K562 (cell line): Measurements from ENCODE around the gene LECT2. TPM values are rescaled to one million over a fixed set of nuclear protein-coding genes. Genes with fewer than 3 reads are reported as not detected.

Experiments
- polyA plus RNA-seq, 8 experiments: library from polyadenylated mRNA; depleted of rRNA in 4 of 8; stranded (reverse) in 5 of 8; unstranded in 3 of 8; fragments of >200 nt; fragmentation: Nextera tagmentation in 2 of 8; fragmentation: Illumina TruSeq in 1 of 8; extraction: Ambion mirVana in 2 of 8; extraction: Trizol in 1 of 8; gene quantifications; 2 replicates each; pipeline versions ENCODE4 v1.2.1 to v1.2.3, GENCODE V29; 2011 to 2014; ENCODE audit warnings: inconsistent platforms in 1 of 8, missing spikeins in 1 of 8
- total RNA-seq, 7 experiments: library from RNA; depleted of rRNA in 6 of 7; stranded (reverse); fragments of >200 nt in 6 of 7; fragmentation: Illumina TruSeq in 2 of 7; extraction: Trizol in 2 of 7; gene quantifications; 2 replicates each; pipeline versions ENCODE4 v1.2.1 to v1.2.3, GENCODE V29; 2011 to 2021; ENCODE audit warnings: low replicate concordance in 1 of 7

LECT2 gene
- total and polyA plus RNA-seq, 9 of the 15 experiments (the other 6 are each of a cell fraction or from before 2014, with no cell fraction given), result not detected

Other genes starting within 250 kb of the LECT2 start
- gene SLC25A48, start 120.3 kb downstream of the LECT2 start, total RNA-seq (2014; rRNA removed), result 0.45 TPM in 1 of 2 replicates, not detected in the other
- gene SLC25A48, start 120.3 kb downstream of the LECT2 start, total RNA-seq (2014; rRNA removed; fragmentation: Illumina TruSeq; extraction: Trizol), result 0.18 and 0.19 TPM in 2 replicates
- gene SLC25A48, start 120.3 kb downstream of the LECT2 start, total RNA-seq (2015; rRNA removed; fragmentation: Illumina TruSeq; extraction: Trizol), result 0.26 and 0.29 TPM in 2 replicates
- gene SLC25A48, start 120.3 kb downstream of the LECT2 start, total RNA-seq (2021), result 0.33 and 0.72 TPM in 2 replicates
- gene SLC25A48, start 120.3 kb downstream of the LECT2 start, polyA plus RNA-seq (2011; rRNA removed), result 0.35 and 1.3 TPM in 2 replicates
- 0.11 and 0.15 TPM in 2 replicates for gene SLC25A48, start 120.3 kb downstream of the LECT2 start, polyA plus RNA-seq (2014; fragmentation: Illumina TruSeq; extraction: Trizol)
- gene SLC25A48, start 120.3 kb downstream of the LECT2 start, polyA plus RNA-seq (2014; fragmentation: Nextera tagmentation; extraction: Ambion mirVana), result under 1 TPM; 0.08 to 0.22 TPM
- gene SLC25A48, start 120.3 kb downstream of the LECT2 start, polyA plus RNA-seq (2014; rRNA removed), result 0.24 and 0.27 TPM in 2 replicates
- gene IL9, start 59.1 kb downstream of the LECT2 start, total RNA-seq (2014; rRNA removed), result not detected in 2 replicates
- not detected in 2 replicates for gene IL9, start 59.1 kb downstream of the LECT2 start, total RNA-seq (2014; rRNA removed; fragmentation: Illumina TruSeq; extraction: Trizol)
- gene IL9, start 59.1 kb downstream of the LECT2 start, total RNA-seq (2015; rRNA removed; fragmentation: Illumina TruSeq; extraction: Trizol), result not detected in 2 replicates
- not detected in 2 replicates for gene IL9, start 59.1 kb downstream of the LECT2 start, total RNA-seq (2021)
- not detected in 2 replicates for gene IL9, start 59.1 kb downstream of the LECT2 start, polyA plus RNA-seq (2011; rRNA removed)
- not detected in 2 replicates for gene IL9, start 59.1 kb downstream of the LECT2 start, polyA plus RNA-seq (2014; fragmentation: Illumina TruSeq; extraction: Trizol)
- gene IL9, start 59.1 kb downstream of the LECT2 start, polyA plus RNA-seq (2014; fragmentation: Nextera tagmentation; extraction: Ambion mirVana), result not detected
- not detected in 2 replicates for gene IL9, start 59.1 kb downstream of the LECT2 start, polyA plus RNA-seq (2014; rRNA removed)
- gene TGFBI, start 74.0 kb upstream of the LECT2 start, total RNA-seq (2014; rRNA removed), result 0.05 TPM in 1 of 2 replicates, not detected in the other
- not detected in 2 replicates for gene TGFBI, start 74.0 kb upstream of the LECT2 start, total RNA-seq (2014; rRNA removed; fragmentation: Illumina TruSeq; extraction: Trizol)
- gene TGFBI, start 74.0 kb upstream of the LECT2 start, total RNA-seq (2015; rRNA removed; fragmentation: Illumina TruSeq; extraction: Trizol), result not detected in 2 replicates
- 0.62 and 0.98 TPM in 2 replicates for gene TGFBI, start 74.0 kb upstream of the LECT2 start, total RNA-seq (2021)
- 0.08 TPM in 1 of 2 replicates, not detected in the other for gene TGFBI, start 74.0 kb upstream of the LECT2 start, polyA plus RNA-seq (2011; rRNA removed)
- gene TGFBI, start 74.0 kb upstream of the LECT2 start, polyA plus RNA-seq (2014; fragmentation: Illumina TruSeq; extraction: Trizol), result not detected in 2 replicates
- not detected for gene TGFBI, start 74.0 kb upstream of the LECT2 start, polyA plus RNA-seq (2014; fragmentation: Nextera tagmentation; extraction: Ambion mirVana)
- gene TGFBI, start 74.0 kb upstream of the LECT2 start, polyA plus RNA-seq (2014; rRNA removed), result not detected in 2 replicates
- gene SMAD5, start 177.9 kb upstream of the LECT2 start, total RNA-seq (2014; rRNA removed), result 14.7 and 14.8 TPM in 2 replicates
- 35.0 and 47.9 TPM in 2 replicates for gene SMAD5, start 177.9 kb upstream of the LECT2 start, total RNA-seq (2014; rRNA removed; fragmentation: Illumina TruSeq; extraction: Trizol)
- gene SMAD5, start 177.9 kb upstream of the LECT2 start, total RNA-seq (2015; rRNA removed; fragmentation: Illumina TruSeq; extraction: Trizol), result 26.5 and 29.5 TPM in 2 replicates
- gene SMAD5, start 177.9 kb upstream of the LECT2 start, total RNA-seq (2021), result 34.4 and 38.5 TPM in 2 replicates
- 49.0 and 53.9 TPM in 2 replicates for gene SMAD5, start 177.9 kb upstream of the LECT2 start, polyA plus RNA-seq (2011; rRNA removed)
- gene SMAD5, start 177.9 kb upstream of the LECT2 start, polyA plus RNA-seq (2014; fragmentation: Illumina TruSeq; extraction: Trizol), result 20.3 and 21.1 TPM in 2 replicates
- gene SMAD5, start 177.9 kb upstream of the LECT2 start, polyA plus RNA-seq (2014; fragmentation: Nextera tagmentation; extraction: Ambion mirVana), result 10 to 100 TPM; 14.2 to 18.9 TPM
- 12.4 and 17.4 TPM in 2 replicates for gene SMAD5, start 177.9 kb upstream of the LECT2 start, polyA plus RNA-seq (2014; rRNA removed)
- not detected in 2 replicates for gene SMIM32, start 238.2 kb upstream of the LECT2 start, total RNA-seq (2014; rRNA removed)
- gene SMIM32, start 238.2 kb upstream of the LECT2 start, total RNA-seq (2014; rRNA removed; fragmentation: Illumina TruSeq; extraction: Trizol), result not detected in 2 replicates
- gene SMIM32, start 238.2 kb upstream of the LECT2 start, total RNA-seq (2015; rRNA removed; fragmentation: Illumina TruSeq; extraction: Trizol), result not detected in 2 replicates
- not detected in 2 replicates for gene SMIM32, start 238.2 kb upstream of the LECT2 start, total RNA-seq (2021)
- gene SMIM32, start 238.2 kb upstream of the LECT2 start, polyA plus RNA-seq (2011; rRNA removed), result not detected in 2 replicates
- gene SMIM32, start 238.2 kb upstream of the LECT2 start, polyA plus RNA-seq (2014; fragmentation: Illumina TruSeq; extraction: Trizol), result not detected in 2 replicates
- gene SMIM32, start 238.2 kb upstream of the LECT2 start, polyA plus RNA-seq (2014; fragmentation: Nextera tagmentation; extraction: Ambion mirVana), result not detected
- not detected in 2 replicates for gene SMIM32, start 238.2 kb upstream of the LECT2 start, polyA plus RNA-seq (2014; rRNA removed)